Measurements from ENCODE around the gene TAAR6. TPM values are rescaled to one million over a fixed set of nuclear protein-coding genes. Genes with fewer than 3 reads are reported as not detected.

TAAR6 gene
- polyA plus RNA-seq, 2 of the 4 experiments (the other 2 are of a cell fraction), result not detected

DNA sequence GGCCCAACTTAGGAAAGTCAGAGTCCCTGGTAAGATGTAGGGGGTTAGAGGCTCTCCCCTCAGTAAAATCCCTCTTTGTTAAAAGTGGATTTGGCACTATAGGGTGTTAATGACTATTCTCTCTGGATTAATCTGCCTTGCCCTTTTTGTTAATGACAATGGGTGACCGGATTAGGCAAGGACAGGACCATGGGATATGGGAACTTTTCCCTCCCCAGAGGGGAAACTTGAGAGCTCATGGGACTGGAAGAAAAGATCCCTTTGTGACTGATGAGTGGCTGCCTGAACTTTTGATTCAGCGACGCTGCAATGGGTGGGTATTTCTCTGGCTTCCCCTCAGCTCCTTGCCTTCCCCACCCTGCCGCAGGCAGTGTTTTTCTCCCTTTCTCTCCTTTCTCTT is 44.3 kb upstream of the TAAR6 start (continued):
- TF ChIP-seq CBX8 (IDR thresholded peaks at IDR 0.05), result no peak
- no peak for TF ChIP-seq ZNF302 (CRISPR knock-in tag; IDR thresholded peaks at IDR 0.05)
- TF ChIP-seq ZSCAN20 (CRISPR knock-in tag; IDR thresholded peaks at IDR 0.05), result no peak

DNA sequence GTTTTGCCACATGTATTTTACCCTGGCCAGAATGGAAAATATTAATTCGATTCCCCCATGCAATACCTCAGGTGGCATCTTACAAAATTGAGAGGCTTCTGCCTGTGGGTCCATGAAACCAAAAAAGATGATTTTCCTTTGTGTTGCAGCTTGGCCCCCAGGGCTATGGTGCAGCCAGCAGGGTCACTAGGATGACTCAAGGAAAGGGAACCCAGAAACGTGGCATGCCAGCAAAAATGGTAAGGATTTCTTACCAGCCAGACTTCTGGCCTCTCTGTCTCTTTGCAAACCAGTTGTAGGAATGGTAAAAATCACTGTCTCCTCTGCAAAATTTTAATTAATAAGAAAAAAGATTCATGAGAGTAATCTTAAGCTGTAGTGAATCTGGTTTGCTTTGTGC is 43.7 kb upstream of the TAAR6 start:
- FAIRE-seq (no peak), DNase-seq (ENCODE audit: low read depth in 1 of 2, low spot score in 1 of 2) (no peak), ATAC-seq (no peak)
- H3K27ac ChIP-seq, result no peak overlapping the region
- ChIA-PET CTCF (no interaction called here), POLR2A (no interaction called here)
- WGBS (ENCODE audit: missing lambda C conversion rate), result 11% methylated on average over 2 of the region's 2 CpGs
- TF ChIP-seq RFX5 (IDR thresholded peaks at IDR 0.05) (no peak), E2F6 (IDR thresholded peaks at IDR 0.05; ENCODE audit: borderline replicate concordance, low read depth) (no peak), MAZ (IDR thresholded peaks at IDR 0.05; ENCODE audit: borderline replicate concordance, low read depth, low read length) (no peak), PHF8 (IDR thresholded peaks at IDR 0.05; ENCODE audit: borderline replicate concordance, low read depth) (no peak), RCOR1 (IDR thresholded peaks at IDR 0.05; ENCODE audit: low read depth, low read length) (no peak), CEBPB (IDR thresholded peaks at IDR 0.05) (no peak), EP300 (IDR thresholded peaks at IDR 0.05) (no peak), FOSL2 (IDR thresholded peaks at IDR 0.05) (no peak), FOSL2 (CRISPR knock-in tag; IDR thresholded peaks at IDR 0.05) (no peak), ZFP36 (IDR thresholded peaks at IDR 0.05; ENCODE audit: borderline replicate concordance, partially characterized antibody) (no peak), RARB (CRISPR knock-in tag; IDR thresholded peaks at IDR 0.05) (no peak), CBX2 (IDR thresholded peaks at IDR 0.05; ENCODE audit: borderline replicate concordance, low read depth) (no peak), KDM5A (IDR thresholded peaks at IDR 0.05) (no peak), EHMT2 (IDR thresholded peaks at IDR 0.05; ENCODE audit: low read depth) (no peak), HDAC2 (IDR thresholded peaks at IDR 0.05) (no peak)
- TF ChIP-seq, protein P1, sequence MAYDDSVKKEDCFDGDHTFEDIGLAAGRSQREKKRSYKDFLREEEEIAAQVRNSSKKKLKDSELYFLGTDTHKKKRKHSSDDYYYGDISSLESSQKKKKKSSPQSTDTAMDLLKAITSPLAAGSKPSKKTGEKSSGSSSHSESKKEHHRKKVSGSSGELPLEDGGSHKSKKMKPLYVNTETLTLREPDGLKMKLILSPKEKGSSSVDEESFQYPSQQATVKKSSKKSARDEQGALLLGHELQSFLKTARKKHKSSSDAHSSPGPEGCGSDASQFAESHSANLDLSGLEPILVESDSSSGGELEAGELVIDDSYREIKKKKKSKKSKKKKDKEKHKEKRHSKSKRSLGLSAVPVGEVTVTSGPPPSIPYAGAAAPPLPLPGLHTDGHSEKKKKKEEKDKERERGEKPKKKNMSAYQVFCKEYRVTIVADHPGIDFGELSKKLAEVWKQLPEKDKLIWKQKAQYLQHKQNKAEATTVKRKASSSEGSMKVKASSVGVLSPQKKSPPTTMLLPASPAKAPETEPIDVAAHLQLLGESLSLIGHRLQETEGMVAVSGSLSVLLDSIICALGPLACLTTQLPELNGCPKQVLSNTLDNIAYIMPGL (CRISPR knock-in tag; IDR thresholded peaks at IDR 0.05; ENCODE audit: borderline replicate concordance), result no peak
- TF ChIP-seq, protein P2, sequence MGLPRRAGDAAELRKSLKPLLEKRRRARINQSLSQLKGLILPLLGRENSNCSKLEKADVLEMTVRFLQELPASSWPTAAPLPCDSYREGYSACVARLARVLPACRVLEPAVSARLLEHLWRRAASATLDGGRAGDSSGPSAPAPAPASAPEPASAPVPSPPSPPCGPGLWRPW (IDR thresholded peaks at IDR 0.05), result no peak
- peaks cover 8% of the 10 kb centered on the region for H3K4me1 ChIP-seq
- no peak overlapping the region for H3K4me2 ChIP-seq
- no peaks in the 10 kb centered on the region for H3K9me3 ChIP-seq
- H3K4me3 ChIP-seq, result no peak overlapping the region

DNA sequence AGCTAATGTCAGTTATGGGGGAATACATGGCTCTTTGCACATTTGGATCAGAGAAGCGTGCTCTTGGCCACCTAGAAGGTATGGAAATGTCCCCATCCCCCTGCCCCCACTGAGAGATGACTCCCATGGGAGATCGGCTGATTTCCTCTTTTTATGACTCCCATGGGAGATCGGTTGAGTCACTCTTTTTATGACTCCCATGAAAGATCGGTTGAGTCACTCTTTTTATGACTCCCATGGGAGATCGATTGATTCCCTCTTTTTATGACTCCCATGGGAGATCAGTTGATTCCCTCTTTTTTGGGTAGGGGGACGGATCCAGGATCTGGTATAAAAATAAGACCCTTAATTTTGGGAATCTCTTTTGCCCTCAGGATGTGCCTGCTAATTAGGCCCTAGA is 42.3 kb upstream of the TAAR6 start:
- Histone ChIP-seq H3K27ac (no peak overlapping the region), H3K4me2 (0 out of 3 replicates have a peak overlapping the region, but pooled peaks have one; percentile 22), H3K4me3 (no peak overlapping the region), H3K9me3 (no peaks in the 10 kb centered on the region), H3K4me1 (peaks cover 8% of the 10 kb centered on the region)
- ATAC-seq (no peak; a peak in 1 of 6 replicates), DNase-seq (ENCODE audit: low read depth in 1 of 2, low spot score in 1 of 2) (peak in 1 of 2 experiments; percentile 34), FAIRE-seq (no peak)
- ChIA-PET POLR2A (no interaction called here), CTCF (no interaction called here)
- TF ChIP-seq FOSL2 (IDR thresholded peaks at IDR 0.05) (0 out of 2 replicates have a peak, but pooled peaks have one; percentile 23), FOSL2 (CRISPR knock-in tag; IDR thresholded peaks at IDR 0.05) (peak; percentile 63; the same call in 1 of the 2 replicates), TP53 (CRISPR knock-in tag; IDR thresholded peaks at IDR 0.05) (no peak)
- WGBS (ENCODE audit: missing lambda C conversion rate), result 21% methylated on average over 6 of the region's 6 CpGs
